Mesendoderm (in vitro differentiated cells): ENCODE data around the gene BHLHA15.

Source experiments
- DNase-seq: peaks from one replicate; pipeline ENCODE4 v3.0.0; 2013
- H2AK5ac ChIP-seq: 2 replicates; pipeline ENCODE4 v1.6.1; 2013; ENCODE audit warnings: low read length, inconsistent platforms
- H2BK120ac ChIP-seq: 2 replicates; pipeline ENCODE4 v1.6.1; 2013; ENCODE audit warnings: low read depth, mild to moderate bottlenecking, low read length, moderate library complexity, mixed read lengths
- H2BK15ac ChIP-seq: replicated peaks from 2 replicates; pipeline ENCODE4 v1.6.1; 2013; ENCODE audit warnings: low read depth, mild to moderate bottlenecking, moderate library complexity
- H2BK5ac ChIP-seq: 2 replicates; pipeline ENCODE4 v1.6.1; 2013; ENCODE audit warnings: low read length, inconsistent platforms
- H3K18ac ChIP-seq: 2 replicates; pipeline ENCODE4 v1.6.1; 2013; ENCODE audit warnings: mild to moderate bottlenecking, low read length, mixed read lengths
- H3K23ac ChIP-seq: one replicate; pipeline ENCODE4 v1.6.1; 2013; ENCODE audit warnings: low read length
- H3K27ac ChIP-seq: 2 replicates; pipeline ENCODE4 v1.5.1; 2013; ENCODE audit warnings: low read depth, mild to moderate bottlenecking, inconsistent platforms, low read length, moderate library complexity
- H3K27me3 ChIP-seq: 2 replicates; pipeline ENCODE4 v1.6.1; 2013; ENCODE audit warnings: low read length, control low read depth, mild to moderate bottlenecking, inconsistent platforms; ENCODE audit not compliant: insufficient read depth, poor library complexity
- H3K36me3 ChIP-seq: 2 replicates; pipeline ENCODE4 v1.6.1; 2013; ENCODE audit warnings: low read length, inconsistent platforms; ENCODE audit not compliant: control insufficient read depth, insufficient read depth
- H3K4ac ChIP-seq: one replicate; pipeline ENCODE4 v1.6.1; 2013; ENCODE audit warnings: low read depth, mild to moderate bottlenecking, low read length, moderate library complexity
- H3K4me1 ChIP-seq: 2 replicates; pipeline ENCODE4 v1.6.1; 2013; ENCODE audit warnings: low read depth, low read length, inconsistent platforms; ENCODE audit not compliant: control insufficient read depth
- H3K4me2 ChIP-seq: 2 replicates; pipeline ENCODE4 v1.6.1; 2013; ENCODE audit warnings: low read length
- H3K4me3 ChIP-seq: 2 replicates; pipeline ENCODE4 v1.5.1; 2013; ENCODE audit warnings: mild to moderate bottlenecking, low read length
- H3K56ac ChIP-seq: one replicate; pipeline ENCODE4 v1.6.1; 2013; ENCODE audit warnings: low read length
- H3K79me1 ChIP-seq: 2 replicates; pipeline ENCODE4 v1.6.1; 2013; ENCODE audit warnings: low read length, inconsistent platforms
- H3K79me2 ChIP-seq: 2 replicates; pipeline ENCODE4 v1.6.1; 2013; ENCODE audit warnings: mild to moderate bottlenecking, low read length; ENCODE audit not compliant: control insufficient read depth, insufficient read depth
- H3K9ac ChIP-seq: 2 replicates; pipeline ENCODE4 v1.6.1; 2013; ENCODE audit warnings: low read length, inconsistent platforms
- H4K5ac ChIP-seq: one replicate; pipeline ENCODE4 v1.6.1; 2013; ENCODE audit warnings: low read length
- H4K8ac ChIP-seq: one replicate; pipeline ENCODE4 v1.6.1; 2013; ENCODE audit warnings: low read depth, mild to moderate bottlenecking, control low read depth, low read length, moderate library complexity
- WGBS: extraction: QIAGEN DNeasy Blood & Tissue Kit; methylation state at CpG from one replicate; pipeline ENCODE4 v1.1.7; 2013; ENCODE audit warnings: low lambda C conversion rate, missing lambda C conversion rate; ENCODE audit not compliant: insufficient coverage; ENCODE audit errors: extremely low coverage; 5-methylcytosine and 5-hydroxymethylcytosine counted together

Gene BHLHA15

DNA sequence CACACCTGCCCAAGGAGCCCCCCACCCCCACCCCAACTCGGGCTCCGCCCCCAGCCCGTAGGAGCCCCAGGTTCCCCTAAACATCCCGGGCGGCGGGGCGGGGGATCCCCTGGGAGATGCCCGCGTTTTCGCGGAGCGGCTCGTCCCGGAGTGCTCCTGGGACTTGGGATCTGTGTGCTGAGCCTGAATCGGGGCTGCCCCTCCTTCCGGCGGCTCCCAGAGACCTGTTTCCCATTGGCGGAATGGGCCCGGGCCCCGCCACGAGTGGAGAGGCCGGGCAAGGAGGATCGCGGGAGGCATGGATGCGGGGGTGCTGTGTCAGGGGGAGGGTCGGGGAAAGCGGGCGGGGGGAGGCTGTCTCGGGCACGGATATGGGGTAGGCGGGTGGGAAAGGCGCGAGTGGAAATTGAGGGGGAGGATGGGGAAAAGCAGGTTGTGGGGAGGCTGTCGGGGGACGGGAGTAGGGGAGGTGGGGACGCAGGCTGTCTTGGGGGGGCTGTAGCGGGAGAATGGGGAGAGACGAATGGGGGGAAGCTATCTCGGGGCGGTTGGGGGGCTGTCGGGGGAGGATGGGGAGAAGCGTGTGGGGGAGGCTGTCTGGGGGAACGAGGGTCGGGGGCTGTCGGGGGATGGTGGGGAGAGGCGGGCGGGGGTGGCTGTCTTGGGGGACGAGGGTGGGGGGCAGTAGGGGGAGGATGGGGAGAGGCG lies 572 bp upstream of the BHLHA15 start:
- H3K23ac ChIP-seq = no peak overlapping the region
- H3K27ac ChIP-seq = no peak overlapping the region
- H2BK120ac ChIP-seq = no peak overlapping the region
- no peak overlapping the region for H3K4me2 ChIP-seq
- H2AK5ac ChIP-seq = no peak overlapping the region
- no peak overlapping the region for H3K4ac ChIP-seq
- WGBS = no CpG with 5 or more reads among the region's 49 CpGs
- H3K56ac ChIP-seq = peak overlapping the region; percentile 9
- H4K5ac ChIP-seq = no peak overlapping the region
- no peaks in the 10 kb centered on the region for H3K36me3 ChIP-seq
- peak; percentile 55 for DNase-seq
- H3K4me1 ChIP-seq = no peaks in the 10 kb centered on the region
- H4K8ac ChIP-seq = no peak overlapping the region
- H3K18ac ChIP-seq = no peak overlapping the region
- H3K9ac ChIP-seq = no peak overlapping the region
- H3K27me3 ChIP-seq = no peaks in the 10 kb centered on the region
- no peak overlapping the region for H2BK15ac ChIP-seq
- H3K4me3 ChIP-seq = no peak overlapping the region
- H3K79me2 ChIP-seq = no peaks in the 10 kb centered on the region
- H2BK5ac ChIP-seq = no peak overlapping the region
- H3K79me1 ChIP-seq = no peaks in the 10 kb centered on the region

DNA sequence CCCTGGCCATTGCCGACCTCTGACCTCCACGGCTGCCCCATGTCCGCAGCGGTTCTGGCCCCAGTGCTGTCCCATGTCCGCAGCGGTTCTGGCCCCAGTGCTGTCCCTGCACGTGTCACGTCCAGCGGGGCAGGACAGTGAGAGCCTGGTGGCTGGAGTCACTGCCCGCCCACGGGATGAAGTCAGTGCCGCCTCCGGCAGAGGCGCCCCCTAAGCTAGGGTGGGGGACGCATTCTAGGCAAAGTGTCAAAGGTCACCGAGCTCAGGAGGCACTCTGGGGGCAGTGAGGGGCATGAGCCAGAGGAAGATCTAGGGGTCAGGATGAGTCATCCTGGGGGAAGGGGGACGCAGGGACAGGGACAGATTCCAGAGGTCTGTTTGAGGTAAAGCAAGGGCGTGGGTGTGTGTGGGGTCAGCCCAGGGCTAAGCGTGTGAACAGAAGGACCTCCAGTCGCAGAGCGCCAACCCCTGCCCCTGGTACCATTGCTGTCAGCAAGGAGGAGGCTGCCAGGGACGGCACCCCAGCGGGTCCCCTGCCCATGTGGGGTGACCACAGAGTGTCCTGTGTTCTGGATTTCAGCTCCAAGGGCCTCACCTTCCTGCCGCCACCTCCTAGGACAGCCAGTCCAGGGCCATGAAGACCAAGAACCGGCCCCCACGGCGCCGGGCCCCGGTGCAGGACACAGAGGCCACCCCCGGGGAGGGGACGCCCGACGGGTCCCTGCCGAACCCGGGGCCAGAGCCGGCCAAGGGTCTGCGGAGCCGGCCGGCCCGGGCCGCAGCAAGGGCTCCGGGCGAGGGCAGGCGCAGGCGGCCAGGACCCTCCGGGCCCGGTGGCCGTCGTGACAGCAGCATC lies 665 bp downstream of the BHLHA15 start:
- Histone ChIP-seq H3K4me1 (no peaks in the 10 kb centered on the region), H4K5ac (no peak overlapping the region), H3K79me2 (no peaks in the 10 kb centered on the region), H3K4me2 (no peak overlapping the region), H3K18ac (no peak overlapping the region), H2BK120ac (no peak overlapping the region), H3K23ac (no peak overlapping the region), H3K27me3 (no peaks in the 10 kb centered on the region), H2BK15ac (no peak overlapping the region), H3K27ac (no peak overlapping the region), H3K9ac (no peak overlapping the region), H3K79me1 (no peaks in the 10 kb centered on the region), H3K56ac (peak overlapping the region; percentile 67), H3K4me3 (no peak overlapping the region), H2AK5ac (no peak overlapping the region), H2BK5ac (no peak overlapping the region), H4K8ac (no peak overlapping the region), H3K36me3 (no peaks in the 10 kb centered on the region), H3K4ac (no peak overlapping the region)
- DNase-seq = peak; percentile 12
- whole genome bisulfite sequencing = no CpG with 5 or more reads among the region's 49 CpGs

GRCh38 chr7:98212532-98213041 lies 1.3 kb downstream of the BHLHA15 start:
- Histone ChIP-seq H3K4me2 (no peak overlapping the region), H3K79me1 (no peaks in the 10 kb centered on the region), H4K8ac (no peak overlapping the region), H3K23ac (no peak overlapping the region), H3K27me3 (no peaks in the 10 kb centered on the region), H3K4me1 (no peaks in the 10 kb centered on the region), H3K56ac (no peak overlapping the region), H3K4me3 (no peak overlapping the region), H3K79me2 (no peaks in the 10 kb centered on the region), H2BK120ac (no peak overlapping the region), H2AK5ac (no peak overlapping the region), H3K36me3 (no peaks in the 10 kb centered on the region), H2BK15ac (no peak overlapping the region), H4K5ac (no peak overlapping the region), H3K4ac (no peak overlapping the region), H3K27ac (no peak overlapping the region), H3K18ac (no peak overlapping the region), H3K9ac (no peak overlapping the region), H2BK5ac (no peak overlapping the region)
- WGBS = no CpG with 5 or more reads among the region's 30 CpGs
- DNase-seq = no peak

- no peaks in the 10 kb centered on the region for H3K79me2 ChIP-seq
- no peak overlapping the region for H4K5ac ChIP-seq
- no peak for DNase-seq
- H3K4me2 ChIP-seq = no peak overlapping the region
- H3K23ac ChIP-seq = no peak overlapping the region
- no peak overlapping the region for H4K8ac ChIP-seq
- no peak overlapping the region for H2AK5ac ChIP-seq
- no peaks in the 10 kb centered on the region for H3K27me3 ChIP-seq
- no peaks in the 10 kb centered on the region for H3K36me3 ChIP-seq
- H3K4ac ChIP-seq = no peak overlapping the region
- H2BK120ac ChIP-seq = no peak overlapping the region
- H3K56ac ChIP-seq = no peak overlapping the region
- no peaks in the 10 kb centered on the region for H3K79me1 ChIP-seq
- no peak overlapping the region for H3K18ac ChIP-seq
- H3K4me3 ChIP-seq = no peak overlapping the region
- H3K4me1 ChIP-seq = no peaks in the 10 kb centered on the region
- no peak overlapping the region for H2BK15ac ChIP-seq
- no peak overlapping the region for H3K27ac ChIP-seq
- no peak overlapping the region for H3K9ac ChIP-seq
- no peak overlapping the region for H2BK5ac ChIP-seq
- no CpG with 5 or more reads among the region's 8 CpGs for WGBS
These were observed 2.2 kb downstream of the BHLHA15 start for GRCh38 chr7:98213296-98213887.

DNA sequence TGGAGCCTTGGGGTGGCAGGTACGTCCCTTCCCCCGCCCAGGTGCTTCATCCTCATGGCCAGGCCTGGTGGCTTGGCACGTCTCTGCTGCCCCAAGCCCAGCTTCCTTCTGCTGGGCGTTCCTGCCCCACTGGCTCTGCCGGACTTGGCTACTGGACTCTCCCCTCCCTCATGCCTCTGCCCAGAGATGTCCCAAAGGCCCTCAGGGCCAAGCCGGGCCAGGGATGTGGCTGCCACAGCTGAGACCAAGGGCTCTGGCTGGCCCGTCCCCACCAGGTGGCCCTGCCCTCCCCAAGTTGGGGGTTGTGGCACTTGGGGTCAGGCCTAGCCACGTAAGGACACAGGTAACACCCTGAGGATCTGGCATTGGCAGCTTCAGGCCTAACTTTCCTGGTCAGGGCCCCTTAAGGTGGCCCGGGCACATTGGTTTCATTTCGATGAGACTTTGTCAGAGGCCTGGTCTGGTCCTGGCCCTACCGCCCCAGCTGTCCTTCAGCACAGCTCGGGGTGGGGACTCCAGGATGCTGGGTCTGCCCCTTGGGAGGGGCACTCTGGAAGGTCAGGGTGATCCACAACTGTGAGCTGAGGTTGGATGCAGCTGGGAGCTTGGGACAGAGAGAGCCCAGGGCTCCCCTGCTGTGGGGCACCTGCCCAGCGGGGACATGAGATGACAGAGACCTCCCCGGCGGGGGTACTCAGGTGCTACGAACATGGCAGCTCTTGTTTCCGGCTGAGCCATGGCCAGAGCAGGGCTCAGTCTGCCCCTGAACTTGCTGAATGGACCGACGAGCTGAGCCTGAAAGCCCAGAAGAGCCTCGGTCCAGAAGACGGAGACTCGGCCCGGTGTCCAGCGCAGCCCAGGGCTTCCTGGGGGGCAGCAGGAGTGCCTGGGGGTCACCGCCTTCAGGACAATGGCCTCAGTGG lies 2.9 kb downstream of the BHLHA15 start:
- Histone ChIP-seq H3K79me2 (no peaks in the 10 kb centered on the region), H2BK5ac (no peak overlapping the region), H4K5ac (no peak overlapping the region), H4K8ac (no peak overlapping the region), H3K27ac (no peak overlapping the region), H3K79me1 (no peaks in the 10 kb centered on the region), H3K56ac (no peak overlapping the region), H3K4me2 (no peak overlapping the region), H2BK15ac (no peak overlapping the region), H3K4me1 (no peaks in the 10 kb centered on the region), H3K9ac (no peak overlapping the region), H3K23ac (no peak overlapping the region), H2BK120ac (no peak overlapping the region), H2AK5ac (no peak overlapping the region), H3K18ac (no peak overlapping the region), H3K27me3 (no peaks in the 10 kb centered on the region), H3K36me3 (no peaks in the 10 kb centered on the region), H3K4ac (no peak overlapping the region), H3K4me3 (no peak overlapping the region)
- no CpG with 5 or more reads among the region's 25 CpGs for WGBS
- DNase-seq = no peak
